ENCODE data around the gene SPOCK1.

- TF ChIP-seq GATA2 (IDR thresholded peaks at IDR 0.05; ENCODE audit: low read depth, low read length) (no peak), GATA3 (IDR thresholded peaks at IDR 0.05; ENCODE audit: low read depth, low read length) (no peak)
Measured at GRCh38 chr5:137287569-137287968, 211.6 kb downstream of the SPOCK1 start.

All from SH-SY5Y (cell line).